HG03196 (cell line): ENCODE data around the gene TOMM20.
A peak's percentile ranks its signal among the peaks of the same experiment; 100 is the strongest.
"Not testable (repeated sequence)": the region's sequence is repeated elsewhere in the genome, so short reads cannot be mapped to it uniquely, and the experiment has no call there.

Experiments
- ATAC-seq: cut with Tn5 transposase; IDR thresholded peaks from one replicate; pipeline ENCODE4 v1.9.1; 2021; ENCODE audit not compliant: unreplicated experiment

TOMM20 gene

GRCh38 chr1:235128456-235129328 lies at the start of gene TOMM20:
TOMM20 (minus strand) TSS chr1:235128837; CDS start chr1:235128715, 122 bp downstream.
- peak; percentile 96 for ATAC-seq

GRCh38 chr1:235176486-235176885 lies 47.8 kb upstream of the TOMM20 start:
- ATAC-seq: no peak

- ATAC-seq: no peak
Measured at GRCh38 chr1:235169986-235170385, 41.3 kb upstream of the TOMM20 start.

GRCh38 chr1:235168375-235168774 lies 39.7 kb upstream of the TOMM20 start:
- ATAC-seq: no peak

- ATAC-seq: no peak
Measured at GRCh38 chr1:235161685-235162327, 33.2 kb upstream of the TOMM20 start.

- peak; percentile 91 for ATAC-seq
Measured at GRCh38 chr1:235160957-235161684, 32.5 kb upstream of the TOMM20 start, which contains the start of gene RBM34. RBM34 (minus strand) TSS chr1:235161250; CDS start chr1:235161226, 24 bp downstream.

- ATAC-seq: peak; percentile 22
Measured at GRCh38 chr1:235160383-235160956, 31.8 kb upstream of the TOMM20 start.

- ATAC-seq: not testable (repeated sequence)
Measured at GRCh38 chr1:235159930-235160329, 31.3 kb upstream of the TOMM20 start.

GRCh38 chr1:235159284-235159683 lies 30.6 kb upstream of the TOMM20 start:
- ATAC-seq: not testable (repeated sequence)

GRCh38 chr1:235158680-235159079 lies 30.0 kb upstream of the TOMM20 start:
- no peak for ATAC-seq

- ATAC-seq: no peak
Measured at GRCh38 chr1:235157150-235157549, 28.5 kb upstream of the TOMM20 start.

- no peak for ATAC-seq
Measured at GRCh38 chr1:235156740-235157139, 28.1 kb upstream of the TOMM20 start.

- no peak for ATAC-seq
Measured at GRCh38 chr1:235156265-235156664, 27.6 kb upstream of the TOMM20 start.

- ATAC-seq: no peak
Measured at GRCh38 chr1:235152235-235152634, 23.6 kb upstream of the TOMM20 start.

- ATAC-seq: no peak
Measured at GRCh38 chr1:235151033-235151432, 22.4 kb upstream of the TOMM20 start.

- ATAC-seq: no peak
Measured at GRCh38 chr1:235149824-235150223, 21.2 kb upstream of the TOMM20 start.

GRCh38 chr1:235147269-235147668 lies 18.6 kb upstream of the TOMM20 start:
- no peak for ATAC-seq

- ATAC-seq: no peak
Measured at GRCh38 chr1:235145639-235146038, 17.0 kb upstream of the TOMM20 start.

GRCh38 chr1:235142991-235143390 lies 14.4 kb upstream of the TOMM20 start:
- no peak for ATAC-seq

- no peak for ATAC-seq
Measured at GRCh38 chr1:235139315-235139714, 10.7 kb upstream of the TOMM20 start.

- no peak for ATAC-seq
Measured at GRCh38 chr1:235138821-235139220, 10.2 kb upstream of the TOMM20 start.
